Stimulated activated CD8-positive, alpha-beta memory T cell treated with anti-CD3 and anti-CD28 coated beads, Interleukin-4, amount 100 ng/mL, for 24 hours (primary cell): ENCODE results near the gene MYADML2.
"Not testable (repeated sequence)": the region's sequence is repeated elsewhere in the genome, so short reads cannot be mapped to it uniquely, and the experiment has no call there.

Experiments used
- DNase-seq: peaks from one replicate; pipeline ENCODE4 v3.0.0-alpha.2; 2020; ENCODE audit warnings: low read depth

Gene MYADML2

DNA sequence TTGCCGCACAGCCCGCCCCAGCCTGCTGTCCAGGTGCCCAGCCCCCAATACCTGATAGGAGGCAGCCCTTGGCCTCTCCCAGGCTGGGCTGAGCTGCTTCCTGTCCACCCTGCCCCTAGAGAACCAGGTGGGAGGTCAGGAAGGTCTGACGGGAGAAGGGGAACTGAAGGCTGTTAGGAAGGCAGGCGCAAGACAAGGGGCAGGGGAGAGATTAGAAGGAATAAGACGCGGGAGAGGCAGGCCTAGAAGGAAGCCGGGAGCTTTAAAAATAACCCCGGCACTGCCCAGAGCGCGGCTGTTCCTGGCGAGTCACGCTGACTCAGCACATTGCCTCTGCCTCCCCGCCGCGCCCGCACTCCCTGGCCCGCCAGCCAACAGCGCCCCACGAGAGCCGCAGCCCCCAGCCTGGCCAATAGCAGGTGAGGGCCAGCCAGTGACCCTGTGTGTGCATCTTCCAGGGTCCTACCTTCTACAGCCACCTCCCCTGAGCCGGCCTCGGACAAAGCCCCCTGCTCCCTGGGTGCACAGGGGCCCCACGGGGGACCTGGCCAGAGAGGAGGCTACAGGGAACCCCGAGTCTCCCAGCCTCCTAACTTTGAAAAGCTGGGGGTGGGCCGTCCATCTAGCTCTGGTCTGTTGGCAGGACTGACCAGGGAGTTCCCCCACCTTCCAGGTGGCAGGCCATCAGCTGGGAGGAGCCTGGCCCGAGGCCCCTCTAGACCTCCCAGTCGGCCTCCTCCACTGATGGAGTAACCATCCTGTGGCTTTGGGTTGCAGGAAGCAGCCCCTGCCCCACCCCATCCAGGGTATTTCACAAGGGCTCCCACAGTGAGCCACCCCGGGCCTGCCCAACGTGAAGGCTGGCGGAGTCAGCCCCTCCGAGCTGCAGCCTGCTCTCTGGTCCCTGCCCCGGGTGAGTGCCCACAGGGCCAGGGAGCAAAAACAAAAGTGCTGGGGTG lies 23.5 kb downstream of the MYADML2 start:
- DNase-seq: no peak

DNA sequence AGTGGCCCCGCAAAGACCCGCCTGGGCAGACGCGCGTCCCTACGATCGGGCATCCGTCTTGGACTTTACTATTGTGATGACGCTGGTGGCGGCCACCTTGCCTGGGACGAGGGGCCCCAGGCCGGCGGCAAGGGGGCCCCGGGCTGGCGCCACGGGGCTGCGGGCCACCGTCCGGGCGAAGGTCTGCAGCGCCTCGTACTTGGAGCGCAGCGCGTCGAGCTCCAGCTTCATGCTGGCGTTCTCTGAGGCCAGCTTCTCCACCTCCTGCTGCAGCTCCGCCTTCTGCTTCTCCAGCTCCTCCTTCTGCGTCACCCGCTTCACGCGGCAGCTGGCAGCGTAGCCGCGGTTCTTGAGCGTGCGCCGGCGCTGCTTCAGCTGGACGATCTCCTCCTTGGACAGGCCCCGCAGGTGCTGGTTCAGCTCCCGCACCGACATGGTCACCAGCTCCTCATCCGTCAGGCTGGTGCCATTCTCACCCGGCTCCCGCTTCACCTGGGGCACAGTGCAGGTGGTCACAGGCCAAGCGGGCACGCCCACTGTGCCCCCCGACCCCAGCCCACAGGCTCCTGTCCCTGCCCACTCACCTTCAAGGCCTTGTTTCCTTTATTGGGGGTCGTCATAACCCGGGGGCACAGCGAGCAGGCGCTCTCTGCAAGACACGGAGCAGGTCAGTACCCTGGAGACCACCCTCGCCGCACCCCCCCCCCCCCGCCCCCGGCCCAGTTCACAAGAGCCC lies 24.3 kb downstream of the MYADML2 start:
- DNase-seq: no peak

DNA sequence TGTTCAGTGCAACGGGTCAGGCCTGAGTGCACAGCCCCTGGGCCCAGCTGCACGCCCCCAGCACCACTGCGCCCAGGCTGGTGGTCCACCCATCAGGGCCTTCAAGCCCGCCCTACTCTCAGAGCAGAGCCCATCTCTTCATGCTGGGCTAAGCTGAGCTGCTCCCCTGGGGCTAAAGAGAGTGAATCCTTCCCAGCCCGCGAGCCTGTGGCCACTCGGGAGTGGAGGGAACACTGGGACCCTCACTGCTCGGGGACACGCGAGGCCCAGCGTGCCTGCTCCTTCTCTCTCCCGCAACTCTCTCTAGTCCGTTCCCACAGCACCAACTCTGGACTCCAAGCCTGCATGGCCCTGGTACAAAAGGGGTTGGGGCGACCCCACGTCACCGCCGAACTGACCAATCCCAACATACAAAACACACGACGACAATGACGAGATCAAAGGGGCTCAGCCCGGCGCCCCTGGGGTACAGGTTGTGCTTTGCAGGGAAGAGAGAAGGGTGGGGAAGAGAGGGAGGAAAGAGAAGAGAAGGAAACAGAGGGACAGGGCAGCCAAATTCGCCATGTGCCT lies 25.0 kb downstream of the MYADML2 start:
- no peak for DNase-seq

DNA sequence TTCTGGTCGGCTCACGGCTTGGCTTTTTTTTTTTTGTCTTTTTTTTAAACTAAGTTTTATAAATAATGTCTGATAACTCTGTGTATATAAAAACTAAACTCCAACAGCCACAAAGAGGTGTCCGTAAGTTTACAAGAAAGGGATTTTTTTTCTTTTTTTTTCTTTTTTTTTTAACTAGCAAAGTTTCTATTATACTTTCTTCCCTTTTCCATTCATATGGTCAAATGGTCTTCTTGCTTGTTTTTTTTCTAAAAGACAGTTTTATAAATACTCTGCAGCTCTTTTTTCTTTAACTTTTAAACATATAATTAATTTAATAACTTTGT lies 25.5 kb downstream of the MYADML2 start:
- no peak for DNase-seq

DNA sequence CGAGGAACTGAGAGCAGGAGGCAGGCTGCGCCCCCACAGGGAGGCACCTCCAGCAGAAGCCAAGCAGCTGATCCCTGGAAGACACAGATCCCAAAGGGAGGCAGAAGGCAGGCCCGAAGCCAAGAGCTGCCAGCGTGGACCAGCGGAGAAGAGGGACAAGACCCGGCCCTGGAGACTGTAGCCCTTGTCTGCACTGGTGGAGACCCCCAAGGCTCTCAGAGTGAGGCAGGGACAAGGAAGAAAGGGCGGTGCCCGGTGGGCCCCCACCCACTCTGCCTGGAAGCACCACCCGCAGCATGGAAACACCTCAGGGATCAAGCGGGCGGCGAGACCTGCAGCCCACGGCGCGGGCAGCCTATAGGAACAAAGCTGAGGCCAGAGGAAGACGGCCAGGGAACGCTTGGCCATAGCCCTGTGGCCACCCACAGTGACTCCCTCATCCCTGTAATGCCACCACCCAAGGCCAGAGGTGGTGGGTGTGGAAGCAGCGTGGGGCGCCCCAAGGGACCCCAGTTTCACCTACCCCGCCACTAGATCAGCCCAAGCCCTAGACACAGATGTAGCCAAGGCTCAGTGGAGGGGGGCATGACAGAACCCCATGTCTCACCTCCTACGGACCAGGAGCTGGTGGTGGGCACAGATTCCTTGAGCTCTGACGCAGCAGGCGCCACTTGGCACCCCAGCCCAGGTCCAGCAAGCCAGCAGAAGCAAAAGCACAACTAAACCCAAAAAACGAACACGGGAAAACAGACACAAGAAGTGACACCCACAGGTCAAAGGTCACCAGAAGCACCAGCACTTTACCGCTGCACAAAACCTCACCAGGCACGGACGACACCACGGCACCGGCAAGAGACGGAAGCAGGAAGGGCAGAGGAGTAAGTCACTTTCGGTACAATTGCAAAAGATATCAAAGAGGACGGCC lies 26.2 kb downstream of the MYADML2 start:
- DNase-seq: no peak

DNA sequence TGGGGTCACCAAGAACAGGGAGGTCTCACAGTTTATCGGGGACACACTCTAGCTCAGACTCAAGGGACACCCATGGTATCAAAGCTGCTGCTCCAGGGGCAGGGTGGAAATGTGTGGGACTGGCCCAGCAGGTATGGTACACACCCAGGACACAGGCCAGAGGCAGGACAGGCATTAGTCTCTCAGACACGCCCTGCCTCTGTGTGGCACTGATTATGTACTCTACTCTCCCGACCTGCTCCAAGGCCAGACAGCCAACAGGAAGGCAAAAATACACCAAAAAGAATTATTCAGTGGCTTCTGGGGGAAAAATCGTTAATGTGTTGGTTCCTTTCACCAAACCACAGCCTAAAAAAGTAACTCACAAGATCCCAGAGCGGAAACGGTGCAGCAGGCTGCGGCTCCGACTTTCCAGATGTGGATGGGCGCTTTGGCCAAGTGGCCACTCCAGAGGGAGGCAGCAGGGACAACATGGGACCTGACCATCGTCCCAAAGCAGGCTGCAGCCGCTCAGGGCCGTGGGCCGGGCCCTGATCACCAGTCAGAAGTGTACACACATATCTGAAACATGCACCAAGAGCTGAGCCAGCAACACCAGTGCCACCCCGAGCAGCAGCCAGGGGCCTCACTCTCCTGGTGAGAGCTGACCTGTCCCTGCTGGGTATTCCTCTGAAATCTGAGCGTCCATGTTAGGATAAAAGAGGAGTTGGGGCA lies 28.0 kb downstream of the MYADML2 start:
- DNase-seq: no peak

DNA sequence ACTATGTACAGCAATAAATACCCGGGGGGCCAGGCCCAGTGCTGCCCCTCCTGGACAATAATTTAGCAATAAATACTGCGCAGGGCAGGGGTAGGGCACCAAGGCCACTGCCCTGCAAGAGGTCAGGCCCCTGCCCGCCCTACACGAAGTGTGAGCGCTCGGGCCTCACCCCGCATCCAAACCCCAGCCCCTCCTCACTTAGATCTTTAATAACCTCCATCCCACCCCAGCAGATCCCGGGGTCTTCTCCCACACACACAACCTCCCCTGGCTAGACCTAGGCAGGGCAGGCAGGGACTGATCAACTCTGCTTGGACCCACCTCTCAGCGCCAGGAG lies 28.7 kb downstream of the MYADML2 start:
- not testable (repeated sequence) for DNase-seq

DNA sequence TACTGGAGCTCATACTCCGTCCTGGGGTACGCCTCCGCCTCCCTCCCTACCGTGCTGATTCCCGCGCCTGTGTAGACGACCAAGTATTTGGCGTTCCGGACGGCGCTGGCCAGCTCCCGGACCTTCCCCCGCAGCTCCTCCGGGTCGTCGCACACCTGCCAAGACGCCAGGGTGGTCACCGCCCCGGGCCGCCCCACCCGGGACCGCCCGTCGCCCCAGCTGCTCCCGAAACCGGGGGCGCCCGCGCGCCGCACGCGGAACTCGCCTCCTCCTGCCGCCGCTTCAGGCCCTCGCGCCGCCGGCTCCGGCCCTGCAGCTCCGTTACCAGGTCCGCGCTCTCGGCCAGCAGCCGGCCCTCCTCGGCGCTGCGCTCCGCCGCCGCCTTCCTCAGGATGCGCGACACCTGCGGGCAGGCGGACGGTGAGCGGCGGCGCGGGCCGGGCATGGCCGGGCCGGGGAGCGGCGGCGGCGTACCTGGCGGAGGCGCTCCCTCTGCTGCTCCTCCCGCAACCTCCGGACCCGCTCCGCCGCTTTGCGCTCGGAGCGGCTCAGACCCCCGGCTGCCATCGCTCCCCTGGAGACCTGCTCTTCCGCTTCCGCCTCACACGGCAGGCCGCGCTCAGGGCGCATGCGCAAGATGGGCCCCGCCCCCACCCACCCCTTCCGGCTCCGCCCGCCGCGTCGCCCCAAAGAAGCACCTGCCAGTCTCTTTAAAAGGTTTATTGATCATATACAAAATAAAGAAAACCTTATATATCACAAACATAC lies 29.3 kb downstream of the MYADML2 start, which contains the start of gene SIRT7:
Gene SIRT7 (minus strand): TSS at position 612 of the 768 bp plus-strand sequence. CDS start 45 bp downstream, at position 567.
- peak; percentile 63 for DNase-seq

DNA sequence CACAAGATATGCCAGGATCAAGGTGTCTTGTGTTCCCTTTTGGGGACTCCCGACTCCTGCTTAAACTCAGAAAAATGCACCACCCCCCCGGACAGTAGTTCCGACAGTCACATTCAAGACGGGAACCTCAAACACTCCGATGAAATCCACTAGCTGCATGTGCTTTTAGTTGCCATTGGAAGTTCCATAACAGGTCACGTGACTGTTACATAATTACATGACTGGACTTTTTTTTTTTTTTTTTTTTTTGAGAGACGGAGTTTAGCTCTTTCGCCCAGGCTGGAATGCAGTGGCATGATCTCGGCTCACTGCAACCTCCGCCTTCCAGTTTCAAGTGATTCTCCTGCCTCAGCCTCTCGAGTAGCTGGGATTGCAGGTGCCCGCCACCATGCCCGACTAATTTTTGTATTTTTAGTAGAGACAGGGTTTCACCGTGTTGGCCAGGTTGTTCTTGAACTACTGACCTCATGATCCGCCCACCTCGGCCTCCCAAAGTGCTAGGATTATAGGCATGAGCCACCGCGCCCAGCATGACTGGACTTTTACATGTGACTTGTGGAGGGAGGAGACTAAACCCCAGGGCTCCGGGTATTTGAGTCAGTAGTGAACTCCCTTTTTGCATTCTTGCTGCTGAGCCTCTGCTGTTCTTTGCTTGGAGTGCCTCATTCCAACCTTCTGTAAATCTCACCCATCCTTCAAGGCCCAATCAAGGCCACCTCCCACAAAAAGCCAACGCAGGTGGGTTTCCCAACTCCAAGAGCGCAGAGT lies 30.6 kb downstream of the MYADML2 start:
- no peak for DNase-seq

DNA sequence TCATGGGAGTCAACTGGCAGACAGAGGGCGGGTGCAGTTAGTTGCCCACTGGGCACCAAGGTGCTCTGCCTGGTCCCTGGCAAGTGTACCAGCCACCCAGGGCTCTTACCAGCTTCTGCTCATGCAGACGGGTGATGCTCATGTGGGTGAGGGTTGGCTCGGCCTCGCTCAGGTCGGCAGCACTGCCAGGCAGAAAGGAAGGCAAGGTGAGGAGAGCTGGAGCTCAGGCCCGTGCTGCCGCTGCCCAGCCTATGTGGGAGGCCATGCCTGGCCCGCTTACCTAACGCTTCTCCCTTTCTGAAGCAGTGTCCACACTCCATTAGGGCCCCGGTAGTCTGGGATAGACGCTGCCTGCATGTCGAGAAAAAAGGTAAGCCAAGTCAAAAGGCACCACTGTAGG lies 31.7 kb downstream of the MYADML2 start:
- DNase-seq: no peak

DNA sequence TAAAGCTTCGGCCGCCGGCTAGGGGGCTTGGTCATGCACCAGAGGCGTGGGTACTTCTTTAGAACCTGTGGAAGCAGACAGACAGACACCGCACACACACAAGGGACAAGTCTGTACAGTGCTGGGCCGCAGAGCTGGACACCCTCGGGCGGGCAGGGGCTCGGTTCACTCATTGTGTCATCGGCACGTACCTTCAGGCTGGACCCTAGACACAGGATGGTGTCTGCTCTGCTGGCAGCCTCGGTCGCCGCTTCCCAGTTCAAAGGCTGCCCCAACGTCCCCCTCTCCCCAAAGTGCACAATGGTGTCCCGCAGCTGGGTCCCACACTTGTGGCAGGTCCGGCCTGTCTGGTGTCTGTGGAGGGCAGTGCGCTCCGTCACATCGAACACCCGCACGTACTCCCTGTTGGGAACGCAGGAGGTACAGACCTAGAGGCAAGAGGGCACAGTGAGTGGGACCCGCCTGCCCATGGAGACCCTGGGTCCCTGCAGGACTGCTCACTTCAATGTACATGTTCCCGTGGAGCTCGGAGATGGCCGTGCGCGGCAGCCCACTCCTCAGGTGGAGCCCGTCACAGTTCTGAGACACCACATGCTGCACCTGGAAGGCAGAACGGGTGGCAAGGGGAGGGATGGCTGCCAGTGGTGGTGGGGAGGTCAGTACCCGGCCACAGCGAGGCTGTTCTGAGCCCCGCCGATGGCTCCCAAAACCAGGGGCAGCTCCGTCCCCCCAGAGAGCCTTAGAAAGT lies 32.8 kb downstream of the MYADML2 start:
- no peak for DNase-seq

DNA sequence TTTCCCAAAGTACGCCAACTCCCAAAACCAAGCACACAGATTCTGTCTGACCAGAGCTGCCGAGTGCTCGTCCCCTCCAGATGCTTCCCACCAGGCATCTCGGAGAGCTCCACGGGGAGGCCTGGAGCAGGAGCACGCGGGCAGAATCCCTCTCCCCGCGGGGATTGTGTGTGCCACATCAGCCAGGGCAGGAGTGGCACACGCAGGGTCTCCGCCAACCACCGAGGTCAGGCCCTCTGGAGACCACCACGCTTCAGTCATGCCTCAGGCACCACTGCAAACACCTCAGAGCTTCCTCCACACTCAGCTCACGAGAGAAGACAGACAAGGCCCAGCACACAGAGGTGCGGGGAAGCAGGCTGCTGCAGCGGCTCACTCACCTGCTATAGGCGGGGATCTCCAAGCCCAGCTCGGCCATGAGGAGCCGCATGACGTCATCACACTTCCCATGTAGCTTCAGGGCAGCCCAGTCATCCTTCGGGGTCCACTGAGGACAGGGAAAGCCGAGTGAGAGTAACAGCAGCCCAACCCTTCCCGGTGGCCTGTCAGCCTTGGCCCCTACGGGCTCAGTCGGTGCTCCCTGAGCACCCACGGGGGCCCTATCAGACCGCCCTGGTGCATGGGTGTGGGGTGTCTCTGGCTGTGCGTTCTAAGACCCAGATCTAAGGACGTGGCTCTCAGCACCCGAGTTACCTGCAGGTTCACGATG lies 33.5 kb downstream of the MYADML2 start:
- DNase-seq: no peak

DNA sequence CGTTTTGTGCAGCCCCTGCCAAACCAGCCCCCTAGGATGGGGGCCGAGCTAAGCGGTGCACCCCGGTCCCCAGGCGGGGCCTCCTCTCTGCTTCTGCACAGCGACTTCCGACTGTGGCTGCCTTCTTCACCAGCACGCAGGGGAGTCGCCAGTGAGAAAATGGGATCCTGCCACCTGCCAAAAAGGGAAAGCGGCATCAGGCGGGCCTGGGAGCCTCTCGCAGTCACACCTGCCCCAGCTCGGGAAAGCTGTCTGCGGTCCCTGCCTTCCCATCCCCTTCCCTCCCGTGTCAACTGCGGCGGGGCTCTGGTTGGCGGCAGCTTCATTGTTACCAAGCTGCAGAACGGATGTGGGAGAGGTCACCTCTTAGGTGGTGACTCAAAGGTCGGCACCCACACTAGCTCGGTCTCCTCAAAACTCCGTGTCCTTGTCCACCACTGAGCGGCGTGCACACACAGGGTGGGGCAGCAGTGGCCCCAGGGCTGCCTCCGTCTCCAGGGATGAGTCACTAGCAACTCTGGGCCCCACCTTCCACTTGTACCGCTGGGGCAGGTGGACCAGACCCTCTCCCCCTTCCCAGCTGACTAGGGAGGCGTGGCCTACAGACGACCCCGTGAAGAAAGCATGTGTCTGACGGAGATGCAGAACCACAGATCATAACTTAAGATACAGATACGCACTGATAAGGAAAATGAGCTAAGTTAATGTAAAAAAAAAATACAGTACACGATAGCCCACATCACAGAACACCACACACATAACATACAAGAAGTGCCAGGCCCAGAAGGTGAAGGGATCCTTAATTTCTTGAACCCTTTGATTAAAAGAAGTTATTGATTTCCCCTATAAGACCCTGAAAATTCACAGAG lies 34.4 kb downstream of the MYADML2 start:
- DNase-seq: no peak

DNA sequence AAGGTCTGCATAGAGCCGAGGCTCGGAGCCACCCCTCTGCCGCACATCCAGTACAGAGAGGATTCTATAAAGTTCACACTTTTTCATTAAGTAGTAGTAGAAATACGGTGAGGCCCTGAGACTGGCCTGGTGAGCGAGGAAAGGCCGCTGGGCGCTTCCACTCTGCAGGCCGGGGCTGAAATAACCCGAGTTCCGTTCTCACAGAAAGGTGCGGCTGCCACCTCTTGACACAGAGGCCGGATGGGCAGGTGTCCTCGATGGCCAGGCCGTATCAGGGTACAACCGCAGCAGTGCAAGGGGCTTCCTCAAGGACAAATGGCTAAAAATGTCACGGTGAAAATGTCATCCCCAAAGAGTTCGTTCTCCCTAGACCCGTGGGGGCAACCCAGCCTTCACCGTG lies 35.1 kb downstream of the MYADML2 start:
- DNase-seq: no peak

DNA sequence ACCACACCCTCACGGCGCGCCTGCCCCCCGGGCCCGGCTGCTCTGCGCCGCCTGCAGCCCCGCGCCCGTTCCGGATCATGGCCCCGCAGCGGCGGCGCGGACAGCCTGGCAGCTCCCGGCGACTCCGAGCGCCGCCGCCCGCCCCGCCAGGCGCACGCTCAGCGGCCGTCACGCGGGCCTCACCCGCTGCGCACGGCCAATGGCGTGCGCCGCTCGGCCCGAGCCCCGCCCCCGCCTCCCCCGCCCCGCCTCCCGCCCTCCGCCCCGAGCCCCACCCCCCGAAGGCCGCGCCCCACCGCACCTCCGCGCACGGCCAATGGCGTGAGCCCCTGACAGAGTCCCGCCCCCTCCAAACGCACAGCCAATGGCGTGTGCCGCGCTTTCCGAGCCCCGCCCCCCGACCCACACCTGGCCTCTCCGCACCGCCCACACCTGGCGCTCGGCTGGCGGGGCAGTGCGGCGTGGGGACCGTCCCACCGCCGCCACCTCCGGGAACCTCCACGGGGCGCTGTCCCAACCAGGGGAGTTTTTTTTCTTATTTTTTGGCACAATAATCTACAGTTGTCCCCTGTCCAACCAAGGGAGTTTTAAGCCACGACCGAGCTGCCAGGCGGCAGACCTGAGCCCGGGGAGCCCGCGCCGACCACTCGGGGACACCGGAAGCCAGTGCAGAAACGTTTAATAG lies 35.6 kb downstream of the MYADML2 start, which contains the start of gene PCYT2:
Gene PCYT2 (minus strand): TSS at position 123 of the 685 bp plus-strand sequence. CDS start 44 bp downstream, at position 79.
- peak; percentile 85 for DNase-seq

DNA sequence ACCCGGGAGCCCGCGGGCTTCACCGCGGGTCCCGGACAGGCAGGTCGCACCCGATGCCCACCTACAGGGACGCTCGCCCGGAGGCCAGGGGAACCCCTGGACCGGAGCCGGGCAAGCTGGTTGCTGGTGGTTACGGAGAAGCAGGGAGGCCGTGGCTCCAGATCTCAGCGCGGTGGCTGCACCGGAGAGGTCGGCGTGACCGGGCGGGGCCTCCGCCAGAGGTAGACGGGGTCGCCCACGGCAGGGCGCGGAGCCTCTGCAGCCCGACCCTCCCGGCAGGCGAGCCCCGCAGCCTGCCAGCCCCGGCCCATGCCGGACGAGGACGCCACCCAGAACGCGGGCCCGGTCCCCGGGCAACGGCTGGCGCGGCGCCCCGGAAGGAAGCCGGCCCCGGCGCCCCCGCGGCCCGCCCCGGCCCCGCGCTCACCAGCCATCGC lies 36.2 kb downstream of the MYADML2 start:
- DNase-seq: no peak
